ENCODE data around the gene PEX26. TPM values are rescaled to one million over a fixed set of nuclear protein-coding genes. Genes with fewer than 3 reads are reported as not detected.

The PEX26 gene
- total RNA-seq, 1 donor from 2014 or later, result 50.1 TPM

DNA sequence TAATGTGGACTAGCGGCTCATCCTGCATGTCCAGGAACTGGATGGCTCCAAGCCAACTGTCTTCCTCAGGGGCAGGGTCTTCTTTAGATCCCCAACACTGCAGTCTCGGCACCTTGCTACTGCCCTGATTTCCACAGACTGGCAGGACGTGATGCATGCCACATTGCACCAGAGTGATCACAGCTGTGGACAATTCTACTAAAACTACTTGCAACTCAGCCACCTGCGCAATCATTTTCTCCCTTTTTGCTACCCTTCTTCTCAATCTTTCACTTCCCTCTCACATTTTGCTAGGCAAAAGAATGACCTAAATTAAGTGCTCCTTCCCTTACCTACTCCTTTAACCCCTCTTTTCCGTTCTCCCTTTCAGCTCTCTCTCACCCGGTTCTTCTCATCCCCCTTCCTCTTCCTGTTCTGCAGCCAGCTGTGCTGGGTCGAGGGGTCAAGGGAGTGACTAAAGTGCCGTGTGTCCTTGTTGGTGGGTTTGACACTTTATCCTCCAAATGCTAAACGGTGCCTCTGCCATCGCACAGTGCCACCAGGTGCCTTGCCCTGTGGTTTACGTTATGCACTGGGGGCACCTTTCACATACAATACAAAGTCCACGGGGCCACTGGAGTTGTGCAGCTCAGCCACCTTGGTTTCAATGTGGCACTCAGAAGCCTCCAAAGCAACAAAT, 11.5 kb upstream of the PEX26 start:
- Mint-ChIP-seq H3K4me1 (ENCODE audit: low read depth) (peaks cover 7% of the 10 kb centered on the region), H3K27me3 (peaks cover 26% of the 10 kb centered on the region), H3K9me3 (ENCODE audit: low read depth) (no peaks in the 10 kb centered on the region), H3K27ac (no peak overlapping the region), H3K36me3 (ENCODE audit: insufficient read depth) (no peaks in the 10 kb centered on the region), H3K4me3 (ENCODE audit: low read depth) (no peak overlapping the region)
- TF ChIP-seq CTCF (IDR thresholded peaks at IDR 0.05; ENCODE audit: unreplicated experiment), result no peak
- no peak for DNase-seq (ENCODE audit: low spot score, unreplicated experiment)

DNA sequence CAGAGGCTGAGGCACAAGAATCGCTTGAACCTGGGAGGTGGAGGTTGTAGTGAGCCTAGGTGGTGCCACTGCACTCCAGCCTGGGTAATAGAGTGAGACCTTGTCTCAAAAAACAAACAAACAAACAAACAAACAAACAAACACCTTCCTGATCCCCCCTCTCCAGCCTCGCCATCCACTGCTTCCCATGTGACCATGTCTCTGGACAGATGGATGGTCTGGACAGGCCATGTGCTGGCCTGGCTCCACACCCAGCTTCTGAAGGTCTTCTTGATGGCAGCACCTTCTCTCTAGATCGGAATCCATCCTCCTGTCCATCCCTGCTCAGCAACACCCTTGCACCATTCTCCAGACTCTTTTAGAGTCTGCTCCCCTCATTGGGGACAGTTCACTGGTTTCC, 10.7 kb upstream of the PEX26 start:
- H3K4me1 Mint-ChIP-seq (ENCODE audit: low read depth), result peaks cover 6% of the 10 kb centered on the region
- no peak for DNase-seq (ENCODE audit: low spot score, unreplicated experiment)
- no peak for TF ChIP-seq CTCF (IDR thresholded peaks at IDR 0.05; ENCODE audit: unreplicated experiment)
- H3K27ac Mint-ChIP-seq, result no peak overlapping the region
- peaks cover 28% of the 10 kb centered on the region for H3K27me3 Mint-ChIP-seq
- no peaks in the 10 kb centered on the region for H3K36me3 Mint-ChIP-seq (ENCODE audit: insufficient read depth)
- H3K4me3 Mint-ChIP-seq (ENCODE audit: low read depth), result no peak overlapping the region
- H3K9me3 Mint-ChIP-seq (ENCODE audit: low read depth), result no peaks in the 10 kb centered on the region

- H3K27ac Mint-ChIP-seq, result no peak overlapping the region
- no peaks in the 10 kb centered on the region for H3K36me3 Mint-ChIP-seq (ENCODE audit: insufficient read depth)
- H3K4me3 Mint-ChIP-seq (ENCODE audit: low read depth), result no peak overlapping the region
Observed at GRCh38 chr22:18067548-18068341, 10.0 kb upstream of the PEX26 start.

GRCh38 chr22:18068381-18068988, 9.3 kb upstream of the PEX26 start:
- Mint-ChIP-seq H3K9me3 (ENCODE audit: low read depth) (no peaks in the 10 kb centered on the region), H3K27me3 (peaks cover 30% of the 10 kb centered on the region), H3K27ac (no peak overlapping the region), H3K36me3 (ENCODE audit: insufficient read depth) (no peaks in the 10 kb centered on the region), H3K4me1 (ENCODE audit: low read depth) (peaks cover 6% of the 10 kb centered on the region), H3K4me3 (ENCODE audit: low read depth) (no peak overlapping the region)
- TF ChIP-seq CTCF (IDR thresholded peaks at IDR 0.05; ENCODE audit: unreplicated experiment), result no peak
- no peak for DNase-seq (ENCODE audit: low spot score, unreplicated experiment)

More at GRCh38 chr22:18067548-18068341, 10.0 kb upstream of the PEX26 start:
- no peak for DNase-seq (ENCODE audit: low spot score, unreplicated experiment)
- Mint-ChIP-seq H3K9me3 (ENCODE audit: low read depth) (no peaks in the 10 kb centered on the region), H3K27me3 (peaks cover 30% of the 10 kb centered on the region), H3K4me1 (ENCODE audit: low read depth) (peaks cover 6% of the 10 kb centered on the region)
- no peak for TF ChIP-seq CTCF (IDR thresholded peaks at IDR 0.05; ENCODE audit: unreplicated experiment)

- Mint-ChIP-seq H3K27me3 (peaks cover 30% of the 10 kb centered on the region), H3K36me3 (ENCODE audit: insufficient read depth) (no peaks in the 10 kb centered on the region), H3K4me3 (ENCODE audit: low read depth) (no peak overlapping the region), H3K4me1 (ENCODE audit: low read depth) (peaks cover 6% of the 10 kb centered on the region), H3K27ac (no peak overlapping the region), H3K9me3 (ENCODE audit: low read depth) (no peaks in the 10 kb centered on the region)
- TF ChIP-seq CTCF (IDR thresholded peaks at IDR 0.05; ENCODE audit: unreplicated experiment), result no peak
- DNase-seq (ENCODE audit: low spot score, unreplicated experiment), result no peak
Observed at GRCh38 chr22:18069041-18069440, 8.7 kb upstream of the PEX26 start.
